Measurements from ENCODE around the gene FTO. TPM values are rescaled to one million over a fixed set of nuclear protein-coding genes. Genes with fewer than 3 reads are reported as not detected.
A peak's percentile ranks its signal among the peaks of the same experiment; 100 is the strongest.

FTO gene
- total and polyA plus RNA-seq, 2 of the 13 experiments (the other 11 are each of a cell fraction or from before 2014, with no cell fraction given), result 41.6 to 55.8 TPM

GRCh38 chr16:53901408-53901807, 197.5 kb downstream of the FTO start (continued):
- TF ChIP-seq PRDM4 (CRISPR knock-in tag; IDR thresholded peaks at IDR 0.05; ENCODE audit: borderline replicate concordance), result no peak
- no peak for TF ChIP-seq JUNB (CRISPR knock-in tag; IDR thresholded peaks at IDR 0.05; ENCODE audit: borderline replicate concordance)
- TF ChIP-seq STAG1 (CRISPR knock-in tag; IDR thresholded peaks at IDR 0.05), result peak; percentile 21; the same call in 1 of the 2 replicates

GRCh38 chr16:53904533-53904932, 200.6 kb downstream of the FTO start:
- ChIA-PET POLR2A (no interaction called here), CTCF (ENCODE audit: low intra/inter-chr PET ratio, low total read pairs) (no interaction called here)
- Histone ChIP-seq H3K4me3 (replicated peaks in 1 of 3; ENCODE audit: insufficient read depth in 1 of 3, low read depth in 2 of 3, low read length in 3 of 3) (no peak overlapping the region), H3K4me1 (ENCODE audit: insufficient read depth, low read length) (peaks cover 22% of the 10 kb centered on the region), H3K9me3 (ENCODE audit: low read length) (no peaks in the 10 kb centered on the region), H2AFZ (ENCODE audit: low read length) (no peak overlapping the region), H3K4me2 (ENCODE audit: low read depth, low read length) (no peak overlapping the region), H3K9ac (ENCODE audit: insufficient read depth, low read depth, low read length) (no peak overlapping the region), H3K36me3 (replicated peaks in 1 of 2; ENCODE audit: control insufficient read depth in 1 of 2, insufficient read depth in 2 of 2, low read length in 2 of 2) (no peaks in the 10 kb centered on the region), H4K20me1 (ENCODE audit: insufficient read depth, low read length) (no peaks in the 10 kb centered on the region), H3K27me3 (ENCODE audit: control insufficient read depth in 1 of 2, insufficient read depth in 2 of 2, low read length in 2 of 2) (no peaks in the 10 kb centered on the region), H3K79me2 (ENCODE audit: insufficient read depth, low read length) (no peaks in the 10 kb centered on the region), H3K27ac (ENCODE audit: extremely low read length, insufficient read depth, low read length) (no peak overlapping the region)
- WGBS (ENCODE audit: low lambda C conversion rate), result 97% methylated on average over 6 of the region's 6 CpGs
- in situ Hi-C loops (cut with HindIII; ENCODE audit: extremely low pct_ligation_motif_present, low pct_unique_long_range_greater_than_20kb) (no loop called here), intact Hi-C loops (cut with micrococcal nuclease; ENCODE audit: unreplicated experiment) (no loop called here)
- no peak for ATAC-seq
- no peak for DNase-seq (ENCODE audit: low spot score)
- FAIRE-seq, result no peak
- TF ChIP-seq CBFB (CRISPR knock-in tag; IDR thresholded peaks at IDR 0.05), result no peak
- no peak for TF ChIP-seq RFX1 (IDR thresholded peaks at IDR 0.05)
- no peak for TF ChIP-seq BHLHE40 (IDR thresholded peaks at IDR 0.05; ENCODE audit: low read length)
- TF ChIP-seq ZNF605 (CRISPR knock-in tag; IDR thresholded peaks at IDR 0.05), result no peak
- no peak for TF ChIP-seq HOXA5 (CRISPR knock-in tag; IDR thresholded peaks at IDR 0.05)
- TF ChIP-seq SOX5 (CRISPR knock-in tag; IDR thresholded peaks at IDR 0.05; ENCODE audit: borderline replicate concordance), result no peak
- TF ChIP-seq RBFOX2 (IDR thresholded peaks at IDR 0.05; ENCODE audit: low read depth, low read length), result no peak
- no peak for TF ChIP-seq TCF12 (IDR thresholded peaks at IDR 0.05)
- TF ChIP-seq TCF12 (CRISPR knock-in tag; IDR thresholded peaks at IDR 0.05), result no peak
- no peak for TF ChIP-seq FOSL2 (CRISPR knock-in tag; IDR thresholded peaks at IDR 0.05)
- no peak for TF ChIP-seq ZFP41 (CRISPR knock-in tag; IDR thresholded peaks at IDR 0.05; ENCODE audit: borderline replicate concordance)
- TF ChIP-seq FOXM1 (CRISPR knock-in tag; IDR thresholded peaks at IDR 0.05), result no peak
- TF ChIP-seq POLR2AphosphoS5 (IDR thresholded peaks at IDR 0.05; ENCODE audit: low read depth, low read length), result no peak
- TF ChIP-seq ZNF800 (CRISPR knock-in tag; IDR thresholded peaks at IDR 0.05), result no peak
- no peak for TF ChIP-seq ZNF18 (CRISPR knock-in tag; IDR thresholded peaks at IDR 0.05; ENCODE audit: insufficient replicate concordance)
- no TSS peak for BruUV-seq (replicated peaks)
